ENCODE data around the gene CWH43.
"Not testable (repeated sequence)": the region's sequence is repeated elsewhere in the genome, so short reads cannot be mapped to it uniquely, and the experiment has no call there.

- TF ChIP-seq CTCF, POLR2A, EP300 (IDR thresholded peaks at IDR 0.05): not testable (repeated sequence)
Observed at GRCh38 chr4:49107262-49107661, 121.2 kb downstream of the CWH43 start.
